Activated CD4-positive, alpha-beta T cell treated with anti-CD3 and anti-CD28 coated beads, Interleukin-2, amount 10 ng/mL, durations not matched to agents 24 days and 14 days (primary cell): Measurements from ENCODE around the gene TRABD2B. TPM values are rescaled to one million over a fixed set of nuclear protein-coding genes. Genes with fewer than 3 reads are reported as not detected.

Source experiments
- DNase-seq: peaks from one replicate; pipeline ENCODE4 v3.0.0; 2022
- H3K27ac Mint-ChIP-seq: one replicate; pipeline ENCODE4 v1.8.0; 2022; ENCODE audit warnings: mild to moderate bottlenecking, mixed read lengths
- H3K27me3 Mint-ChIP-seq: one replicate; pipeline ENCODE4 v1.8.0; 2022; ENCODE audit warnings: mixed read lengths
- H3K36me3 Mint-ChIP-seq: one replicate; pipeline ENCODE4 v1.8.0; 2022; ENCODE audit warnings: low read depth, mild to moderate bottlenecking, mixed read lengths
- H3K4me1 Mint-ChIP-seq: one replicate; pipeline ENCODE4 v1.8.0; 2021; ENCODE audit warnings: mixed read lengths
- H3K4me3 Mint-ChIP-seq: one replicate; pipeline ENCODE4 v1.8.0; 2022; ENCODE audit warnings: mild to moderate bottlenecking, moderate library complexity, mixed read lengths
- H3K9me3 Mint-ChIP-seq: one replicate; pipeline ENCODE4 v1.8.0; 2021; ENCODE audit warnings: mixed read lengths
- intact Hi-C: fragments of 100-400 bp; cut with micrococcal nuclease; formaldehyde crosslinking; loops from one replicate; pipeline ENCODE4 v1.15.1; 2023
- total RNA-seq: library from RNA; stranded (reverse); gene quantifications from 2 replicates; pipeline ENCODE4 v1.2.3, GENCODE V29; 2022

TRABD2B gene
- total RNA-seq, 1 donor from 2014 or later, result not detected

- H3K4me1 Mint-ChIP-seq, result peaks cover 3% of the 10 kb centered on the region
- DNase-seq, result no peak
Measured at GRCh38 chr1:47725511-47725991, 271.6 kb downstream of the TRABD2B start.

GRCh38 chr1:47725000-47725473 lies 272.1 kb downstream of the TRABD2B start:
- Mint-ChIP-seq H3K4me3 (no peak overlapping the region), H3K27ac (no peak overlapping the region), H3K36me3 (no peaks in the 10 kb centered on the region), H3K27me3 (peaks cover 41% of the 10 kb centered on the region), H3K9me3 (no peaks in the 10 kb centered on the region), H3K4me1 (peaks cover 3% of the 10 kb centered on the region)
- DNase-seq, result no peak
- intact Hi-C loops, result loop anchor here (5.0 kb wide), 1 partner anchor 288 kb away; the partner anchor contains the start of gene FOXD2

More at GRCh38 chr1:47725511-47725991, 271.6 kb downstream of the TRABD2B start:
- no peak overlapping the region for H3K27ac Mint-ChIP-seq
- H3K27me3 Mint-ChIP-seq, result peaks cover 41% of the 10 kb centered on the region
- no peak overlapping the region for H3K4me3 Mint-ChIP-seq
- H3K36me3 Mint-ChIP-seq, result no peaks in the 10 kb centered on the region
- no peaks in the 10 kb centered on the region for H3K9me3 Mint-ChIP-seq
- intact Hi-C loops, result loop anchor here (5.0 kb wide), 1 partner anchor 288 kb away; the partner anchor contains the start of gene FOXD2

- Mint-ChIP-seq H3K27ac (no peak overlapping the region), H3K36me3 (no peaks in the 10 kb centered on the region), H3K27me3 (peaks cover 44% of the 10 kb centered on the region), H3K4me1 (peaks cover 3% of the 10 kb centered on the region), H3K9me3 (no peaks in the 10 kb centered on the region), H3K4me3 (no peak overlapping the region)
- DNase-seq, result no peak
- intact Hi-C loops, result no loop called here
Measured at GRCh38 chr1:47724432-47724999, 272.7 kb downstream of the TRABD2B start.

GRCh38 chr1:47722909-47723580 lies 274.1 kb downstream of the TRABD2B start:
- intact Hi-C loops, result no loop called here
- H3K27me3 Mint-ChIP-seq, result peaks cover 52% of the 10 kb centered on the region
- H3K4me1 Mint-ChIP-seq, result peaks cover 3% of the 10 kb centered on the region
- H3K36me3 Mint-ChIP-seq, result no peaks in the 10 kb centered on the region
- no peak for DNase-seq
- H3K4me3 Mint-ChIP-seq, result no peak overlapping the region
- no peaks in the 10 kb centered on the region for H3K9me3 Mint-ChIP-seq
- no peak overlapping the region for H3K27ac Mint-ChIP-seq

- no peaks in the 10 kb centered on the region for H3K36me3 Mint-ChIP-seq
- intact Hi-C loops, result no loop called here
- H3K27ac Mint-ChIP-seq, result no peak overlapping the region
- peaks cover 54% of the 10 kb centered on the region for H3K27me3 Mint-ChIP-seq
- peaks cover 3% of the 10 kb centered on the region for H3K4me1 Mint-ChIP-seq
- no peak for DNase-seq
- no peak overlapping the region for H3K4me3 Mint-ChIP-seq
- H3K9me3 Mint-ChIP-seq, result no peaks in the 10 kb centered on the region
Measured at GRCh38 chr1:47722101-47722500, 275.1 kb downstream of the TRABD2B start.

- no peak overlapping the region for H3K27ac Mint-ChIP-seq
- no peaks in the 10 kb centered on the region for H3K4me1 Mint-ChIP-seq
- no peak for DNase-seq
- H3K9me3 Mint-ChIP-seq, result no peaks in the 10 kb centered on the region
- peaks cover 49% of the 10 kb centered on the region for H3K27me3 Mint-ChIP-seq
- H3K4me3 Mint-ChIP-seq, result no peak overlapping the region
- H3K36me3 Mint-ChIP-seq, result no peaks in the 10 kb centered on the region
- intact Hi-C loops, result no loop called here
Measured at GRCh38 chr1:47720111-47720510, 277.1 kb downstream of the TRABD2B start.

- H3K4me3 Mint-ChIP-seq, result no peak overlapping the region
- H3K27me3 Mint-ChIP-seq, result peaks cover 49% of the 10 kb centered on the region
- DNase-seq, result no peak
- H3K27ac Mint-ChIP-seq, result no peak overlapping the region
- no peaks in the 10 kb centered on the region for H3K9me3 Mint-ChIP-seq
- H3K36me3 Mint-ChIP-seq, result no peaks in the 10 kb centered on the region
- H3K4me1 Mint-ChIP-seq, result no peaks in the 10 kb centered on the region
- intact Hi-C loops, result no loop called here
Measured at GRCh38 chr1:47717341-47717740, 279.8 kb downstream of the TRABD2B start.

GRCh38 chr1:47713975-47714767 lies 283.0 kb downstream of the TRABD2B start:
- Mint-ChIP-seq H3K4me3 (no peak overlapping the region), H3K4me1 (peaks cover 2% of the 10 kb centered on the region), H3K27me3 (peaks cover 61% of the 10 kb centered on the region), H3K27ac (no peak overlapping the region), H3K9me3 (no peaks in the 10 kb centered on the region), H3K36me3 (no peaks in the 10 kb centered on the region)
- intact Hi-C loops, result loop anchor here (5.0 kb wide), 1 partner anchor 487 kb away; no protein-coding TSS in a partner anchor
- no peak for DNase-seq

GRCh38 chr1:47713333-47713953 lies 283.7 kb downstream of the TRABD2B start:
- no peak overlapping the region for H3K4me3 Mint-ChIP-seq
- intact Hi-C loops, result loop anchor here (5.0 kb wide), 1 partner anchor 486 kb away; no protein-coding TSS in a partner anchor
- no peaks in the 10 kb centered on the region for H3K9me3 Mint-ChIP-seq
- H3K27ac Mint-ChIP-seq, result no peak overlapping the region
- peaks cover 2% of the 10 kb centered on the region for H3K4me1 Mint-ChIP-seq
- H3K36me3 Mint-ChIP-seq, result no peaks in the 10 kb centered on the region
- H3K27me3 Mint-ChIP-seq, result peaks cover 64% of the 10 kb centered on the region
- DNase-seq, result no peak

GRCh38 chr1:47712596-47713299 lies 284.4 kb downstream of the TRABD2B start:
- Mint-ChIP-seq H3K4me3 (no peak overlapping the region), H3K36me3 (peaks cover 2% of the 10 kb centered on the region), H3K9me3 (no peaks in the 10 kb centered on the region), H3K27me3 (peaks cover 62% of the 10 kb centered on the region), H3K27ac (no peak overlapping the region), H3K4me1 (peaks cover 2% of the 10 kb centered on the region)
- DNase-seq, result no peak
- intact Hi-C loops, result loop anchor here (5.0 kb wide), 1 partner anchor 485 kb away; no protein-coding TSS in a partner anchor

- Mint-ChIP-seq H3K4me1 (peaks cover 2% of the 10 kb centered on the region), H3K27ac (no peak overlapping the region)
Measured at GRCh38 chr1:47711848-47712492, 285.2 kb downstream of the TRABD2B start.

GRCh38 chr1:47711184-47711847 lies 285.9 kb downstream of the TRABD2B start:
- Mint-ChIP-seq H3K4me1 (peaks cover 2% of the 10 kb centered on the region), H3K36me3 (peaks cover 2% of the 10 kb centered on the region), H3K27me3 (peaks cover 65% of the 10 kb centered on the region), H3K27ac (no peak overlapping the region), H3K4me3 (no peak overlapping the region), H3K9me3 (no peaks in the 10 kb centered on the region)
- intact Hi-C loops, result loop anchor here (2.0 to 5.0 kb wide), 2 partner anchors 275 to 484 kb away; no protein-coding TSS in a partner anchor
- DNase-seq, result no peak

More at GRCh38 chr1:47711848-47712492, 285.2 kb downstream of the TRABD2B start:
- no peaks in the 10 kb centered on the region for H3K9me3 Mint-ChIP-seq
- DNase-seq, result no peak
- H3K36me3 Mint-ChIP-seq, result peaks cover 2% of the 10 kb centered on the region
- intact Hi-C loops, result loop anchor here (2.0 to 5.0 kb wide), 2 partner anchors 275 to 485 kb away; no protein-coding TSS in a partner anchor
- H3K27me3 Mint-ChIP-seq, result peaks cover 64% of the 10 kb centered on the region
- no peak overlapping the region for H3K4me3 Mint-ChIP-seq
